Stimulated activated CD4-positive, alpha-beta T cell treated with anti-CD3 and anti-CD28 coated beads, Interleukin-4, amount 100 ng/mL, for 1 hour (primary cell): ENCODE results near the gene LMNTD2.

ENCODE experiments used
- DNase-seq: peaks from one replicate; pipeline ENCODE4 v3.0.0-alpha.2; 2020

The LMNTD2 gene

GRCh38 chr11:567629-568292 lies 7.2 kb upstream of the LMNTD2 start:
- DNase-seq: no peak

- DNase-seq: no peak
These were observed 6.6 kb upstream of the LMNTD2 start for GRCh38 chr11:567011-567628.

GRCh38 chr11:565921-566509 lies 5.5 kb upstream of the LMNTD2 start:
- DNase-seq: no peak

- no peak for DNase-seq
These were observed 3.5 kb upstream of the LMNTD2 start for GRCh38 chr11:563812-564578.

- DNase-seq: no peak
These were observed 2.7 kb upstream of the LMNTD2 start for GRCh38 chr11:563066-563811.

- DNase-seq: no peak
These were observed 1.6 kb upstream of the LMNTD2 start for GRCh38 chr11:562046-562645.

GRCh38 chr11:561148-562003 lies 838 bp upstream of the LMNTD2 start:
- no peak for DNase-seq

GRCh38 chr11:559712-560304 lies 730 bp downstream of the LMNTD2 start:
- no peak for DNase-seq

- DNase-seq: no peak
These were observed 1.4 kb downstream of the LMNTD2 start for GRCh38 chr11:559020-559620.

- DNase-seq: no peak
These were observed 2.0 kb downstream of the LMNTD2 start for GRCh38 chr11:558503-558902.

- DNase-seq: no peak
These were observed 3.0 kb downstream of the LMNTD2 start for GRCh38 chr11:557328-558132.

- no peak for DNase-seq
These were observed 3.8 kb downstream of the LMNTD2 start for GRCh38 chr11:556662-557256.

- DNase-seq: no peak
These were observed 4.5 kb downstream of the LMNTD2 start for GRCh38 chr11:555780-556661.

GRCh38 chr11:555227-555779 lies 5.2 kb downstream of the LMNTD2 start:
- no peak for DNase-seq

GRCh38 chr11:554428-555226 lies 5.9 kb downstream of the LMNTD2 start:
- DNase-seq: peak; percentile 78

- no peak for DNase-seq
These were observed 6.6 kb downstream of the LMNTD2 start for GRCh38 chr11:553988-554340.
